GM21526 (cell line): ENCODE data around the gene TNIP2.

ENCODE experiments used
- ATAC-seq: cut with Tn5 transposase; IDR thresholded peaks from one replicate; pipeline ENCODE4 v1.9.1; 2021; ENCODE audit warnings: moderate library complexity; ENCODE audit not compliant: unreplicated experiment, low FRiP score

The TNIP2 gene

GRCh38 chr4:2755821-2756690 is at the start of gene TNIP2:
Gene TNIP2, minus strand, starts transcription at chr4:2756336. Its CDS starts 47 bp downstream, at chr4:2756289.
- peak; percentile 46 for ATAC-seq

- no peak for ATAC-seq
Measured at GRCh38 chr4:2804973-2805501, 48.9 kb upstream of the TNIP2 start.

GRCh38 chr4:2804449-2804972 is 48.4 kb upstream of the TNIP2 start:
- no peak for ATAC-seq

- ATAC-seq = no peak
Measured at GRCh38 chr4:2803624-2804448, 47.7 kb upstream of the TNIP2 start.

GRCh38 chr4:2802618-2803531 is 46.7 kb upstream of the TNIP2 start:
- ATAC-seq = no peak

GRCh38 chr4:2800691-2801596 is 44.8 kb upstream of the TNIP2 start:
- no peak for ATAC-seq

- ATAC-seq = no peak
Measured at GRCh38 chr4:2799971-2800690, 44.0 kb upstream of the TNIP2 start.

- ATAC-seq = no peak
Measured at GRCh38 chr4:2799224-2799911, 43.2 kb upstream of the TNIP2 start.

- ATAC-seq = no peak
Measured at GRCh38 chr4:2798399-2799223, 42.5 kb upstream of the TNIP2 start.

- no peak for ATAC-seq
Measured at GRCh38 chr4:2797545-2798305, 41.6 kb upstream of the TNIP2 start.

- ATAC-seq = no peak
Measured at GRCh38 chr4:2796849-2797544, 40.9 kb upstream of the TNIP2 start.

- no peak for ATAC-seq
Measured at GRCh38 chr4:2795893-2796848, 40.0 kb upstream of the TNIP2 start.

- no peak for ATAC-seq
Measured at GRCh38 chr4:2795300-2795892, 39.3 kb upstream of the TNIP2 start.
